Right lobe of liver (tissue), 4 donors: ENCODE data around the gene PPP1R17.

Experiments
- POLR2A ChIP-seq: fragments of 450-650 bp; IDR thresholded peaks from one replicate; pipeline ENCODE4 v1.6.1; 2017; ENCODE audit warnings: antibody characterized with exemption, mild to moderate bottlenecking
- TF ChIP-seq, protein P1 (sequence below), 4 donors: fragments of 200-600 bp in 3 of 4; fragments of 450-650 bp in 1 of 4; IDR thresholded peaks; one replicate each; pipeline versions ENCODE4 v1.5.1 to v1.8.0; 2016 to 2022; ENCODE audit warnings: antibody characterized with exemption in 4 of 4, mild to moderate bottlenecking in 2 of 4
- donor health status: DM: no; HTN: no; CAD: no.
- donor health status: DM: no; HTN: no; CAD: no.
- donor health status: DM: no; HTN: yes; CAD: no.

DNA sequence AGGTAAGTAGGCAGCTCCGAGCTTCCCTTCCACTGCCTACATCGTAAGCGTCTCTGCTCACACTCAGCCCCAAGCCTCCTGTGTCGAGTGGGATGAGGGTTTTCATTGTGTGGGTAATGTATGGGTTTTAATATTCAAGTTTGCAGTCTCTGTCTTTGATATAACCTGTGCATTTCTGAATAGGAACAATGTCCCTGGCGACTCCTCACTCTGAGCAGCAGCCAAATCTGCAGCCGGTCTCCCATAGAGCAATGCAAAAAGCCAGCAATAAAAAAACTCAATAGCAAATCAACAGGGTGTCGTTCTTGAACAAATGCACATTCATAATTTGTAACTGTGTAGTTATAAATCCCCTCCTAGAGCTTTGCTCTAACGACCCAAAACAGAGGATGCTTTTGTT lies 33.4 kb downstream of the PPP1R17 start:
- TF ChIP-seq, protein P1, sequence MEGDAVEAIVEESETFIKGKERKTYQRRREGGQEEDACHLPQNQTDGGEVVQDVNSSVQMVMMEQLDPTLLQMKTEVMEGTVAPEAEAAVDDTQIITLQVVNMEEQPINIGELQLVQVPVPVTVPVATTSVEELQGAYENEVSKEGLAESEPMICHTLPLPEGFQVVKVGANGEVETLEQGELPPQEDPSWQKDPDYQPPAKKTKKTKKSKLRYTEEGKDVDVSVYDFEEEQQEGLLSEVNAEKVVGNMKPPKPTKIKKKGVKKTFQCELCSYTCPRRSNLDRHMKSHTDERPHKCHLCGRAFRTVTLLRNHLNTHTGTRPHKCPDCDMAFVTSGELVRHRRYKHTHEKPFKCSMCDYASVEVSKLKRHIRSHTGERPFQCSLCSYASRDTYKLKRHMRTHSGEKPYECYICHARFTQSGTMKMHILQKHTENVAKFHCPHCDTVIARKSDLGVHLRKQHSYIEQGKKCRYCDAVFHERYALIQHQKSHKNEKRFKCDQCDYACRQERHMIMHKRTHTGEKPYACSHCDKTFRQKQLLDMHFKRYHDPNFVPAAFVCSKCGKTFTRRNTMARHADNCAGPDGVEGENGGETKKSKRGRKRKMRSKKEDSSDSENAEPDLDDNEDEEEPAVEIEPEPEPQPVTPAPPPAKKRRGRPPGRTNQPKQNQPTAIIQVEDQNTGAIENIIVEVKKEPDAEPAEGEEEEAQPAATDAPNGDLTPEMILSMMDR (IDR thresholded peaks at IDR 0.05), result no peak
- no peak for TF ChIP-seq POLR2A
